ENCODE data around the gene ABCA12. TPM values are rescaled to one million over a fixed set of nuclear protein-coding genes. Genes with fewer than 3 reads are reported as not detected.

ABCA12 gene
- total RNA-seq, 1 donor from 2014 or later, result 0.17 TPM

DNA sequence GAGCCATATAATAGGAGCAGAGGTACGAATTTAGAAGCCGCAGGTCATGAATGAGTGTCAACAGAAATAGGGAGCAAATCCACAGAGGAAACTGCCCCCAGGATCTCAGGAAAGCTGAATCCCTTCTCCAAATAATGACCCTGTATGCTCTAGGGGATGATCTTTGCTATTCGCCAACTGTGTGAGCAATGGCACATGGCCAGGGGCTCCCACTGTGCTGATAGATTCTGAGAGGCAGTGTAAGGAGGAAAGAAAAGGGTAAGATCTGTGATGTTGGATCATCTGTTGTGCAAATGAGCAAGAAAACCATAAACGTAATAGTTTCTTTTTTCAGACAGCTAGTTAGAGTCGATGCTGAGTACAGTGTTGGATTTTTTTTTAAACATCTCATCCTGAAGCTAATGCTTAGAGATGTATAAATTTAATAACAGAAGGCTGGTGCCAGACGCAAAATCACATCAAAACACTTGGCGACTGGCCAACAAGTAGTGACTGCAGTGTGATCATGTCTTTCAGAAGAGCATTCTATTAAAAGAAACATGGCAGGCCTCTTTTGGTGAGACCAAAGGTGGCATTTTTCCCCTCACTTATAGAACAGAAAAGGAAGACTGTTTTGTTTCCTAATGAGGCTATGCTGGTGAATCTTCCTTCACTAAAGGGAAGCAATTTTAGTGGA is 77.4 kb downstream of the ABCA12 start:
- no peaks in the 10 kb centered on the region for H3F3A ChIP-seq (ENCODE audit: low read depth)
- H2AFZ ChIP-seq (replicated peaks), result no peak overlapping the region
- no peak overlapping the region for H3K4me2 ChIP-seq
- no peaks in the 10 kb centered on the region for H4K20me1 ChIP-seq (ENCODE audit: low read depth)
- H3K4me1 ChIP-seq, result no peaks in the 10 kb centered on the region
- no peak overlapping the region for H3K27ac Mint-ChIP-seq
- TF ChIP-seq, protein P1, sequence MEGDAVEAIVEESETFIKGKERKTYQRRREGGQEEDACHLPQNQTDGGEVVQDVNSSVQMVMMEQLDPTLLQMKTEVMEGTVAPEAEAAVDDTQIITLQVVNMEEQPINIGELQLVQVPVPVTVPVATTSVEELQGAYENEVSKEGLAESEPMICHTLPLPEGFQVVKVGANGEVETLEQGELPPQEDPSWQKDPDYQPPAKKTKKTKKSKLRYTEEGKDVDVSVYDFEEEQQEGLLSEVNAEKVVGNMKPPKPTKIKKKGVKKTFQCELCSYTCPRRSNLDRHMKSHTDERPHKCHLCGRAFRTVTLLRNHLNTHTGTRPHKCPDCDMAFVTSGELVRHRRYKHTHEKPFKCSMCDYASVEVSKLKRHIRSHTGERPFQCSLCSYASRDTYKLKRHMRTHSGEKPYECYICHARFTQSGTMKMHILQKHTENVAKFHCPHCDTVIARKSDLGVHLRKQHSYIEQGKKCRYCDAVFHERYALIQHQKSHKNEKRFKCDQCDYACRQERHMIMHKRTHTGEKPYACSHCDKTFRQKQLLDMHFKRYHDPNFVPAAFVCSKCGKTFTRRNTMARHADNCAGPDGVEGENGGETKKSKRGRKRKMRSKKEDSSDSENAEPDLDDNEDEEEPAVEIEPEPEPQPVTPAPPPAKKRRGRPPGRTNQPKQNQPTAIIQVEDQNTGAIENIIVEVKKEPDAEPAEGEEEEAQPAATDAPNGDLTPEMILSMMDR (IDR thresholded peaks at IDR 0.05), result no peak
- TF ChIP-seq EZH2 (IDR thresholded peaks at IDR 0.05) (no peak), EZH2phosphoT487 (IDR thresholded peaks at IDR 0.05) (no peak)
- peaks cover 6% of the 10 kb centered on the region for H3K4me1 Mint-ChIP-seq
- no peak overlapping the region for H3K27ac ChIP-seq
- H3K9me3 Mint-ChIP-seq, result no peaks in the 10 kb centered on the region
- H3K79me2 ChIP-seq (ENCODE audit: low read depth), result no peaks in the 10 kb centered on the region
- H3K4me3 ChIP-seq, result no peak overlapping the region
- H3K9me3 ChIP-seq (ENCODE audit: low read depth), result no peaks in the 10 kb centered on the region
- no peaks in the 10 kb centered on the region for H3K27me3 Mint-ChIP-seq (ENCODE audit: insufficient read depth, low read depth)
- no peak overlapping the region for H3K9ac ChIP-seq
- H3K4me3 Mint-ChIP-seq, result no peak overlapping the region
- no peaks in the 10 kb centered on the region for H3K27me3 ChIP-seq
- DNase-seq (ENCODE audit: low spot score), result peak; percentile 19
- H3K36me3 Mint-ChIP-seq, result no peaks in the 10 kb centered on the region
- no peaks in the 10 kb centered on the region for H3K36me3 ChIP-seq

DNA sequence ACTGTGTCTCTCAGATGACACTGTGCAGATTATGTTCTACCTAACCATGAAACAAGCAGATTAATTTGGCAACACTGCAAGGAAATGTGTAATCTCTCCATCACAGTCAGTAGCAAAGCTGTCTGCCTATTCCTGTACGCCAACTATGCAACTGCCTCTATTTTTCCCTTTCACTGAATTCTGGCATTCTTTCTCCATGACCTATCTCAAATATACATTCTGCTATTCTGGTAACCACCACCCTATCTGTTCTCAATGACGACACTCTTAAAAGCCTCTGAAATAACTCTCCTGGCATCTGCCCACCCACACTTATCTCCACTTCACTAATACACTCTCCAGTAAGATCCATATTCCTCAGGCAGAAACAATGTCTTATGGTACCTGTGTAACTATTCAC is 78.7 kb downstream of the ABCA12 start:
- Mint-ChIP-seq H3K27me3 (ENCODE audit: insufficient read depth, low read depth) (no peaks in the 10 kb centered on the region), H3K9me3 (no peaks in the 10 kb centered on the region), H3K36me3 (no peaks in the 10 kb centered on the region), H3K4me1 (peaks cover 6% of the 10 kb centered on the region), H3K27ac (no peak overlapping the region), H3K4me3 (no peak overlapping the region)
- Histone ChIP-seq H3K79me2 (ENCODE audit: low read depth) (no peaks in the 10 kb centered on the region), H2AFZ (replicated peaks) (no peak overlapping the region), H3K9ac (no peak overlapping the region), H4K20me1 (ENCODE audit: low read depth) (no peaks in the 10 kb centered on the region), H3K27ac (no peak overlapping the region), H3K4me3 (no peak overlapping the region), H3F3A (ENCODE audit: low read depth) (no peaks in the 10 kb centered on the region), H3K4me2 (no peak overlapping the region), H3K9me3 (ENCODE audit: low read depth) (no peaks in the 10 kb centered on the region), H3K4me1 (no peaks in the 10 kb centered on the region), H3K36me3 (no peaks in the 10 kb centered on the region), H3K27me3 (no peaks in the 10 kb centered on the region)
- TF ChIP-seq, protein P1 (IDR thresholded peaks at IDR 0.05), result no peak
- TF ChIP-seq EZH2phosphoT487 (IDR thresholded peaks at IDR 0.05), result no peak
- TF ChIP-seq EZH2 (IDR thresholded peaks at IDR 0.05), result no peak
- DNase-seq (ENCODE audit: low spot score), result no peak

DNA sequence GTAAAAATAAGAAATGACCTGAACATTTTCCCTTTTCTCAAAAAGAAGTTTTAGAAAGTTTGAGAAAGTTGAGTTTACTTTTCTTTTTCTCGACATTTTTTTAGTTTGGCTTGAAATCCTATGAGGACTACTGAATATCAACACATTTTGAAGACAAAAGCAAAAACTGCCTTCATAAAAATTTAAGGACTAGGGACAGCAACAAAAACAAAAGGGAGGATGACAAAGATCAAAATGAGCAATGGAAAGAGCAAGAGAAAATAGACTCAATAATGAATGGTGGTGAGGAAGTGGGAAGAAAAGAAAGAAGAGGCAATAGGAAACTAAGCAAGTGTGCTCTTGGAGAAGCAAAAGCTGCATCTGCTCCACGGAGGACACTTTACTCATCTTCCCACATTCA is 82.5 kb downstream of the ABCA12 start:
- no peak for TF ChIP-seq EZH2 (IDR thresholded peaks at IDR 0.05)
- no peak for TF ChIP-seq EZH2phosphoT487 (IDR thresholded peaks at IDR 0.05)
- TF ChIP-seq, protein P1 (IDR thresholded peaks at IDR 0.05), result no peak
- Histone ChIP-seq H3F3A (ENCODE audit: low read depth) (no peaks in the 10 kb centered on the region), H3K9me3 (ENCODE audit: low read depth) (no peaks in the 10 kb centered on the region), H3K79me2 (ENCODE audit: low read depth) (no peaks in the 10 kb centered on the region), H4K20me1 (ENCODE audit: low read depth) (no peaks in the 10 kb centered on the region), H3K4me3 (no peak overlapping the region), H3K9ac (no peak overlapping the region), H3K36me3 (no peaks in the 10 kb centered on the region), H3K27ac (no peak overlapping the region), H3K4me2 (no peak overlapping the region), H3K4me1 (no peaks in the 10 kb centered on the region), H3K27me3 (no peaks in the 10 kb centered on the region), H2AFZ (replicated peaks) (no peak overlapping the region)
- H3K9me3 Mint-ChIP-seq, result no peaks in the 10 kb centered on the region
- H3K36me3 Mint-ChIP-seq, result no peaks in the 10 kb centered on the region
- no peaks in the 10 kb centered on the region for H3K27me3 Mint-ChIP-seq (ENCODE audit: insufficient read depth, low read depth)
- no peak for DNase-seq (ENCODE audit: low spot score)
- no peak overlapping the region for H3K4me3 Mint-ChIP-seq
- H3K4me1 Mint-ChIP-seq, result peaks cover 2% of the 10 kb centered on the region
- H3K27ac Mint-ChIP-seq, result no peak overlapping the region
